ENCODE results near the gene DPM2.

DNA sequence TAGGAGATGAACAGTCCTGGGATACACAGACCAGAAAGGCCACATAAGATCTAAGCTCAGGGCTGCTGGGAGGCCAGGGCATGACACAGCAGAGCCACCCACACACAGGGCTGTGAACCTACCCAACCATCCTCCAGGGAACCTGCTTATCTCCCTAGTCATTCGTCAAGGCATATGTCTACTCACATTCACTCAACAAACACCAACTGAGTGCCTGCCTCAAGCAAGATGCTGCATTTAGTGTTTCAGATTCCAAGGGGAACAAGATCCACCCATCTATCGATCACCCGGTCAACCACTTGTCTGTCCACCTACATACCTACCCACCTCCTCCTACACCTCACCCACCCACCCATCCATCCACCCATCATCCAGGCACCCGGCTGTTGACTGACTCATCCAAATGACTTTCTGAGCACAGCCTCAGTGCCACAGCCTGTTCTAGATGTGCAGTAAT, 1.9 kb downstream of the DPM2 start:
- TF ChIP-seq SMC3 (IDR thresholded peaks at IDR 0.05; ENCODE audit: low read depth, low read length) (no peak), MXI1 (IDR thresholded peaks at IDR 0.05; ENCODE audit: borderline replicate concordance, low read depth, low read length) (no peak), CEBPB (IDR thresholded peaks at IDR 0.05; ENCODE audit: low read depth, low read length) (no peak), POLR2A (IDR thresholded peaks at IDR 0.05; ENCODE audit: low read depth, low read length) (no peak), RFX5 (IDR thresholded peaks at IDR 0.05; ENCODE audit: low read depth, low read length) (no peak), BHLHE40 (IDR thresholded peaks at IDR 0.05; ENCODE audit: low read depth, low read length) (no peak), MAFK (IDR thresholded peaks at IDR 0.05; ENCODE audit: low read depth, low read length) (no peak), RAD21 (IDR thresholded peaks at IDR 0.05; ENCODE audit: low read length) (no peak), MAZ (IDR thresholded peaks at IDR 0.05; ENCODE audit: borderline replicate concordance, low read depth, low read length) (no peak), FOS (IDR thresholded peaks at IDR 0.05; ENCODE audit: low read depth, low read length) (no peak)
- TF ChIP-seq, protein P1, sequence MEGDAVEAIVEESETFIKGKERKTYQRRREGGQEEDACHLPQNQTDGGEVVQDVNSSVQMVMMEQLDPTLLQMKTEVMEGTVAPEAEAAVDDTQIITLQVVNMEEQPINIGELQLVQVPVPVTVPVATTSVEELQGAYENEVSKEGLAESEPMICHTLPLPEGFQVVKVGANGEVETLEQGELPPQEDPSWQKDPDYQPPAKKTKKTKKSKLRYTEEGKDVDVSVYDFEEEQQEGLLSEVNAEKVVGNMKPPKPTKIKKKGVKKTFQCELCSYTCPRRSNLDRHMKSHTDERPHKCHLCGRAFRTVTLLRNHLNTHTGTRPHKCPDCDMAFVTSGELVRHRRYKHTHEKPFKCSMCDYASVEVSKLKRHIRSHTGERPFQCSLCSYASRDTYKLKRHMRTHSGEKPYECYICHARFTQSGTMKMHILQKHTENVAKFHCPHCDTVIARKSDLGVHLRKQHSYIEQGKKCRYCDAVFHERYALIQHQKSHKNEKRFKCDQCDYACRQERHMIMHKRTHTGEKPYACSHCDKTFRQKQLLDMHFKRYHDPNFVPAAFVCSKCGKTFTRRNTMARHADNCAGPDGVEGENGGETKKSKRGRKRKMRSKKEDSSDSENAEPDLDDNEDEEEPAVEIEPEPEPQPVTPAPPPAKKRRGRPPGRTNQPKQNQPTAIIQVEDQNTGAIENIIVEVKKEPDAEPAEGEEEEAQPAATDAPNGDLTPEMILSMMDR (conservative IDR thresholded peaks at IDR 0.05; ENCODE audit: low read depth, low read length) = no peak
- TF ChIP-seq, protein P2, sequence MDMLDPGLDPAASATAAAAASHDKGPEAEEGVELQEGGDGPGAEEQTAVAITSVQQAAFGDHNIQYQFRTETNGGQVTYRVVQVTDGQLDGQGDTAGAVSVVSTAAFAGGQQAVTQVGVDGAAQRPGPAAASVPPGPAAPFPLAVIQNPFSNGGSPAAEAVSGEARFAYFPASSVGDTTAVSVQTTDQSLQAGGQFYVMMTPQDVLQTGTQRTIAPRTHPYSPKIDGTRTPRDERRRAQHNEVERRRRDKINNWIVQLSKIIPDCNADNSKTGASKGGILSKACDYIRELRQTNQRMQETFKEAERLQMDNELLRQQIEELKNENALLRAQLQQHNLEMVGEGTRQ (IDR thresholded peaks at IDR 0.05; ENCODE audit: low read depth, low read length) = no peak
- TF ChIP-seq, protein P3, sequence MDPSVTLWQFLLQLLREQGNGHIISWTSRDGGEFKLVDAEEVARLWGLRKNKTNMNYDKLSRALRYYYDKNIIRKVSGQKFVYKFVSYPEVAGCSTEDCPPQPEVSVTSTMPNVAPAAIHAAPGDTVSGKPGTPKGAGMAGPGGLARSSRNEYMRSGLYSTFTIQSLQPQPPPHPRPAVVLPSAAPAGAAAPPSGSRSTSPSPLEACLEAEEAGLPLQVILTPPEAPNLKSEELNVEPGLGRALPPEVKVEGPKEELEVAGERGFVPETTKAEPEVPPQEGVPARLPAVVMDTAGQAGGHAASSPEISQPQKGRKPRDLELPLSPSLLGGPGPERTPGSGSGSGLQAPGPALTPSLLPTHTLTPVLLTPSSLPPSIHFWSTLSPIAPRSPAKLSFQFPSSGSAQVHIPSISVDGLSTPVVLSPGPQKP (IDR thresholded peaks at IDR 0.05; ENCODE audit: borderline replicate concordance, low read depth, low read length) = no peak

Measured in IMR-90 (cell line).